Hippocampal formation (tissue), 2 donors: ENCODE data around the gene CLCN7.

Experiments used
- DNase-seq, 2 donors: peaks; one replicate each; lab custom pipeline; 2025; lab: John Stamatoyannopoulos, UW

The CLCN7 gene, protein sequence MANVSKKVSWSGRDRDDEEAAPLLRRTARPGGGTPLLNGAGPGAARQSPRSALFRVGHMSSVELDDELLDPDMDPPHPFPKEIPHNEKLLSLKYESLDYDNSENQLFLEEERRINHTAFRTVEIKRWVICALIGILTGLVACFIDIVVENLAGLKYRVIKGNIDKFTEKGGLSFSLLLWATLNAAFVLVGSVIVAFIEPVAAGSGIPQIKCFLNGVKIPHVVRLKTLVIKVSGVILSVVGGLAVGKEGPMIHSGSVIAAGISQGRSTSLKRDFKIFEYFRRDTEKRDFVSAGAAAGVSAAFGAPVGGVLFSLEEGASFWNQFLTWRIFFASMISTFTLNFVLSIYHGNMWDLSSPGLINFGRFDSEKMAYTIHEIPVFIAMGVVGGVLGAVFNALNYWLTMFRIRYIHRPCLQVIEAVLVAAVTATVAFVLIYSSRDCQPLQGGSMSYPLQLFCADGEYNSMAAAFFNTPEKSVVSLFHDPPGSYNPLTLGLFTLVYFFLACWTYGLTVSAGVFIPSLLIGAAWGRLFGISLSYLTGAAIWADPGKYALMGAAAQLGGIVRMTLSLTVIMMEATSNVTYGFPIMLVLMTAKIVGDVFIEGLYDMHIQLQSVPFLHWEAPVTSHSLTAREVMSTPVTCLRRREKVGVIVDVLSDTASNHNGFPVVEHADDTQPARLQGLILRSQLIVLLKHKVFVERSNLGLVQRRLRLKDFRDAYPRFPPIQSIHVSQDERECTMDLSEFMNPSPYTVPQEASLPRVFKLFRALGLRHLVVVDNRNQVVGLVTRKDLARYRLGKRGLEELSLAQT

DNA sequence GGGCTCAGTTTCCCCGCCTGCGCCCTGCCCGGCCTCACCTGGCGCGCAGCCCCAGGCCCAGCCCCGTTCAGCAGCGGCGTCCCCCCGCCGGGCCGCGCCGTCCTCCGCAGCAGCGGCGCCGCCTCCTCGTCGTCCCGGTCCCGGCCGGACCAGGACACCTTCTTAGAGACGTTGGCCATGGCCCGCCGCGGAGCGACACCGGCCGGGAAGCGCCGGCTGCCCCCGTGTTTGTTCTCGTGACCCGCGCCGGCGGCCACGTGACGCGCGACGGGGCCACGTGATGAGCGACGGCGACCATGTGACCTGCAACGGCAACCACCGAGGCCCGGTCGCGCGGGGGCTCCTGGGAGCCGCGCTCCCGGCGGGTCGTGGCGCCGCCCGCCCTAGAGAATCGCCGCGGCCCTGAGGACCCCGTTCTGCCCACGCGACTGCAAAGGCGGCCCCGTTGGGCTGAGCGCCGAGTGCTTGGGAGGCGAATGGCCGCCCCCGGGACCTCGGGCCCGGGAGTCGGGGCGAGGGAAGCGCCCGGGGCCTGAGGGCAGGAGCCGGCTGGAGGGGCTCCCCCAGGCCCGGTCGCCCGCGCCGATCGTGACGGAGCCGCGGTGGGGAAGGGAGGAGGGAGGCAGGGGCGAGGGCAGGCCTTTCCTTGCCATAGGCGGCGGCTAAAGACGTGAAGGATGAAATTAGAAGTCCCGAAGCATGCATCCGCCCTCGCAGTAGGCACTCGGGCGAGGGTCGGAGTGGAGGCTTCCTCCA, at the start of gene CLCN7:
CLCN7 (minus strand) TSS at position 233 of the 756 bp plus-strand sequence; CDS start at position 179, 54 bp downstream.
- DNase-seq = peak; percentile 67 to 80

DNA sequence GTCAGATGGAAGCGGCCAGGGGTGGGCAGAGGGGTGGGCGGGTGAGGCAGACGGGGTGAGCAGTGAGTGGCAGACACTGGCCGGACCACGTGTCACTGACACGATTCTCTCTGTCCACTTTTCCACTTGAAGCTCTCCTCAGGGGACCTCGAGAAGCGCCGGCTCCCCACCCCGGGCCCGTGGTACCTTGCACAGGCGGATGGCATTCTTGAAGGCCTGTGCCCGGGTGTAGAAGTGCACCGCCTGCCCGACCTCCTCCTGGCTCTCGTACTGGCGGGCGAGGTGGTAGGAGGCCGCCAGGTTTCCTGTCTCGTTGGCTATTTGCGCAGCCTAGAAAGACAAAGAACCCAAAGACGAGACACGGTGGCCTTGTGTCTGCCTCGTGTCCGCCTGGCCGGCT, 49.5 kb upstream of the CLCN7 start:
- no peak for DNase-seq

DNA sequence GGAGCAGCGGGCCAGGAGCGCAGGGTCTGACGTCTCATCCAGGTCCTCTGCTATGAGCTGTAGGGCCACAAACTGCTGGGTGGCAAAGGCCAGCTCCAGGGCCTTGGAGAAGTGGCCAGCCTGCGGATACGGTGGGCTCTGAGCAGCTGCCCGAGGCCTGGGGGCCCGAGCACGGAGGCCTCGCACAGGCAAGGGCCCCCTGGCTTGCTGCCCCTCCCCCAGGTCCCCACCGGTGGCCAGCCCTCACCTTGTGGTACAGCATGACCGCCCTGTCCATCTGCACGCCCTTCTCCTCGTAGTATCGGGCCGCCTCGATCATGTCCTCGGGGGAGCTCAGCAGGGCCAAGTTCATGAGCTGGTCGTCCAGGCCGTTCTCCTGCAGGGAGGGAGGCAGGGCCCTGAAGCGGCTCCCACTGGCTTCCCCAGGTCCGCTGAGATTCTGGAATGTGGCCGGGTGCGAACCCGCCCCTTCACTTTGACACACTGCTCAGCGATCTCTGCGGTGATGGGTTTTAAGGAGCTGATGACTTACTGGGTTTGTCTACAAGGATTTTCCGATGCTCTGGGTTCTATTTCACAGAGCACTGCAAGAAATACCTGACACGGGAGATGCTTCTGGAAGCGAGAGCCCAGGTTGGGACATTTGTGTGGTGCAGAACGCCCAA, 48.9 kb upstream of the CLCN7 start:
- DNase-seq = no peak

DNA sequence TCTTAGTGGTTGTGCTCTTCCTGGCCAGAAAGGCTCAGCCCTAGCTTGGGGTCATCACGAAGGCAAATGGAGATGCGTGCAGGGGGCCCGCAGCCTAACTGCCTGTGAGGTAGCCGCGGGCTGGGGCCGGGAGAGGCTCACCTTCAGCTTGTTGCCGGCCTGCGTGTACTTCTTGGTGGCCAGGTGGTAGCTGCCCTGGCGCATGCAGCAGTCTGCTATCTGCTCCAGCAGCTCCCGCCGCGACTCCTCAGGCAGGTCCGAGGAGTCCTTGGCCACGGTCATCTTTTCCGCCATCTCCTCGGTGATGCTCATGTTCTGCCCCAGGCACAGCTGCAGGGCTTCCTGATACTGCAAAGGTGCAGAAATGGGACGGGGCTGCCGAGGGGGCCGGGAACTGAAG, 45.6 kb upstream of the CLCN7 start:
- no peak for DNase-seq

DNA sequence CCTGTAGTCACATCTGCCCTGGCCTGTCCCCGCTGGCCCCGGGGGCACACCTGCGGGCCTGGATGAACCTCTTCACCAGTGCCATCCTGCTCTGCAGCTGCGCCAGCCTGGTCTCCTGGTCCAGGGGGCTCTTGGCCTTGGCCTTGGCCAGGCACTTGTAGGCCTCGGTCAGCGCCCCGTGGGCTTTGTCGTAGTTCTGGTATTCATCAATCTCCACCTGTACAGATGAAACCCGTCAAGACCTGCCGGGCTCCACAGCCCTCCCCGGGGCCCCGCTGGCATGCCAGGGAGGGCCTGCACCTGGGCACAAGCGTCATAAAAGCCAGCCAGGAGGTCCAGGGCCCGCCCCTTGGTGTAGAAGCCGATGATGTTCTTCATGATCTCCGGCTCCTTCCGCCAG, 45.0 kb upstream of the CLCN7 start:
- DNase-seq = no peak

DNA sequence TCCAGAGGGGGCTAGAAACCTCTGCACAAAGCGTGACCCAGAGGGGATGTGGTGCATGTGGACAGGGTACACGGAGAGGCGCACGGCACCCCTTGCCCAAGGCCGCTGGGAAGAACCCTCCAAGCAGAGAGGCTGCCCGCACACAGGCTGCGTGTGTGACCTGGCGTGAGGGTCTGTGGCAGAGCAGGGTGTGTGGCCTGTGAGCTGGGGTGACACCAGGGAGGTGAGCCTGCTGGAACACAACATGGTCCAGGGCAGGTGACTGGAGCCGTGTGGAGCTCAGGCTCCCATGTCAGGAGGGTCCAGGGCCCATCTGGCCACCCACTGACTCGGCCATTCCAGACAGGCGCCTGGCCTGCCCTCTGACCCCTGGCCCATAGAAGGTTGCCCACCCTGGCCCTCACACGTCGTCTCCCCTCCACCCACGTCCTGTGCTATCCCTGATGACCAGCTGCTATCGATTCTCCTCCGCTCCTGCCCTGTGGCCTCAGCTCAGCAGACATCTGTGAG, 43.9 kb upstream of the CLCN7 start:
- no peak for DNase-seq

DNA sequence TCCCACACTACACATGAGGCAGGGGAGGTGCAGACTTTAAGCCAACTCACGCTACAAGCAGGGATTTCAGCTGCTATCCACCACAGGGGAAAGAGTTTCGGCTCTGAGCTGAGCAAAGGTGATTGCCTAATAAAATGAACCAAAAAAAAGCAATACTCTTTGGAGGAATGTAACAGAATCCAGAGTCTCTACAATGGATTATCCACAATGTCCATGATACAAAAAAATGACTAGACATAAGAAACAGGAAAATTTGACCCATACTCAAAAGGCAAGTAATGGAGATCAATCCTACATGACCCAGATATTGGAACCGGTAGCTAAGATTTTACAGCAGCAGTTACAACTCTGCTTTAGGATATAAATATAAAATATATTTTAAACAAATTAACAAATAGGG, 39.7 kb upstream of the CLCN7 start:
- no peak for DNase-seq

- DNase-seq = no peak
Measured at GRCh38 chr16:1512774-1513173, 37.9 kb upstream of the CLCN7 start.

DNA sequence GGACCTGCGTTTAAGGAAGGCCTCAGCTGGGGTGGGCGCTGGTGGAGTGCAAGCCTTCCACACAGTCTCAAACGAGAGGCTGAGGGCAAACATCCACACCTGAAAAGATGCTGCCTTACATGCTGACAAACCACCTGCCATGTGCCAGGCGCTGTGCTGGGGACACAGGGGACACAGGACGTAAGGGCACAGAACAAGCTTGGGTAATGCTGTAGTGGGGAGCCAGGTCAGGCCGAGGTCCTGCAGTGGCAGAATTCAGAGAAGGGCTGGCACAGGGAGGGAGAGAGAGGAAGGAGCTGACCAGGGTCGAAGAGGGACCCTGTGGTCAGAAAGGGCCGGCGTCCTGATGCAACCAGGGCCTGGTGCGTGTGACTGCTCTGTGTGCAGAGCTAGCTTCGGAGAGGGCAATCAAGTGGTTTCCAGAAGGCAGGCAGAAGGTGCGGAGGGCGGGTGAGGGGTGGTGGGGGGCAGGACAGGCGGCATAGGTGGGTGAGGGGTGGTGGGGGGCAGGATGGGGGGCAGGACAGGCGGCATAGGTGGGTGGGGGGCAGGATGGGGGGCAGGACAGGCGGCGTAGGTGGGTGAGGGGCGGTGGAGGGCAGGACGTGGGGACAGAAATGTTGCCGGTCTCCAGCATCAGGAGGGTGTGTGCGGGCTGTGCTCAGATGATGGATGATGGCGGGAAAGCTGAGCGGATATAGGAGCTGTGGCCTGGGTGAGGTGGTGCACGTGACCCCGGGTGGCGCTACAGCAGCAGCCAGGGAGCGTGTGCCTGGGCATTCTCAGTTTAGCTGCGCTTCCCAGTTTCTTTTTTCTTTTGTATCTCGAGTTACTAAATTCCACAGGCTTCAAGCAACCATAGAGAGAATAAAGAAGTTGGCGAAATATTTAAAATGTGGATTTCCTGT, 37.1 kb upstream of the CLCN7 start:
- DNase-seq = no peak

DNA sequence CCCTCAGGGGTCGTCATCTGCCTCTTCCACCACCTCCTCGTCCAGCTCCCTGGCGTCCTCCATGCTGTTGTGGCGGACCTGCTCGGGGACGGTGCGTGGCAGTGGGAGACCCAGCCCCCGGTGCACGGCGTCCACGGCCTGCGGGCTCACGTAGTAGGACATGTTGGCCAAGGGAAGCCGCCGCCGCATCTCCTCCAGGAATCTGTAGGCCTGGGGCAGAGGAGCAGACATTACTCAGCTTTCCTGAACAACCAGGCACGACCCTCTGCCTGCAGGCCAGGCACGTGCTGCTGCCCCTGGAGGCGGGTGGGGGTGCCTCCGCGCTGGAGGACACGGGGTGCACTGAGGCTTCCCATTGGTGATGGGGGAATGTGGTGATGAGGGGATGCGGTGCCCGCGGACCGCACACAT, 36.1 kb upstream of the CLCN7 start:
- no peak for DNase-seq

GRCh38 chr16:1510272-1510671, 35.4 kb upstream of the CLCN7 start:
- no peak for DNase-seq

- no peak for DNase-seq
Measured at GRCh38 chr16:1509307-1510221, 34.7 kb upstream of the CLCN7 start.

- DNase-seq = no peak
Measured at GRCh38 chr16:1508494-1509187, 33.8 kb upstream of the CLCN7 start.

- DNase-seq = no peak
Measured at GRCh38 chr16:1506494-1507213, 31.8 kb upstream of the CLCN7 start.

GRCh38 chr16:1505912-1506311, 31.1 kb upstream of the CLCN7 start:
- DNase-seq = no peak

DNA sequence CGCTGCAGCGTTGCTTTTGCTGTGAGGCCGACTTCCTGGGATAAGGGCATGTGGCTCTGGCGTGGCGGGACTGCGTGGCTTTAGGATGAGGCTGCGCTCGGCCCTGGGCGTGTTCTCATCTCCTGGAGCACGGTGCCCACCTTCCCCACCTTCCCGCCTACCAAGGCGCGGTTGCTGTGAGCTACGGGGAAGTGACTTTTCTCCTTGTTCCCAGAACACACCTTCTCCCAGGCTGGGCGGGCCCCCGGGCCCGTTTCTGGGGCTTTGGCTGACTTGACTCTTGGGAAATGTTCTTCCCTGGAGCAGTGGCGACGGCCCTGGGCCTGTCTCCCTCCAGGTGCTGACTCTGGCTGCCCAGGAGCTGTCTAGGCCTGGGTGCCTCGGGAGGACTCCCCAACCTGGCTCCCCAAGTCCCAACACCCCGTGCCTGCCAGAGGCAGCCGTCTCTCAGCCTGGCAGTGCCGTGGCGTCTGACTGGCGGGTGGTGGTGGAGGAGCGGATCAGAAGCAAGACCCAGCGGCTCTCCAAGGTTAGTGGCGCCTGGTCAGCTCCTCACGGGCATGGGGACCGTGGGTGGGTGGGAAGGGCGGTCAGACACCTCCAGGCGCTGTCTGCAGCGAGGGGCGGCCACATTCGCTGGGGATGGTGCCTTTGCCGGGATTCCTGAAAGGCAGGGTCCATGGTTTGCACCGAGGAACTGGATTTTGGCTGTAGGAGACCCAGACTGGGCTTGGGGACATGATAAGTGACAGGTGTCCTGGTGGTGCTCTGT, 30.4 kb upstream of the CLCN7 start:
- no peak for DNase-seq
